ENCODE results near the gene SLC25A21. TPM values are rescaled to one million over a fixed set of nuclear protein-coding genes. Genes with fewer than 3 reads are reported as not detected.
"Not testable (repeated sequence)": the region's sequence is repeated elsewhere in the genome, so short reads cannot be mapped to it uniquely, and the experiment has no call there.

The SLC25A21 gene
- total RNA-seq, 1 experiment from 2014 or later = 7.1 TPM

- not testable (repeated sequence) for H2BK120ac ChIP-seq (ENCODE audit: low read depth, low read length, poor library complexity, severe bottlenecking); H3K23ac ChIP-seq (ENCODE audit: insufficient read length, low read depth, low read length); H4K8ac ChIP-seq (replicated peaks; ENCODE audit: insufficient read length, low read depth, low read length); DNase-seq; H2BK5ac ChIP-seq (ENCODE audit: insufficient read length, low read length); H3K27ac Mint-ChIP-seq; H4K5ac ChIP-seq (ENCODE audit: insufficient read length, low read depth, low read length); H4K91ac ChIP-seq (ENCODE audit: insufficient read length, low read depth, low read length); H3K14ac ChIP-seq (ENCODE audit: insufficient read depth, low read length); H3K56ac ChIP-seq (ENCODE audit: insufficient read length, low read depth, low read length); H2BK20ac ChIP-seq (ENCODE audit: low read depth, low read length, poor library complexity, severe bottlenecking); H2BK12ac ChIP-seq (ENCODE audit: insufficient read length, low read depth, low read length); H2BK15ac ChIP-seq (ENCODE audit: low read depth, low read length); H2AK5ac ChIP-seq (ENCODE audit: insufficient read length, low read length); H3K4me2 ChIP-seq (ENCODE audit: insufficient read depth, insufficient read length, low read length); H3K27me3 Mint-ChIP-seq (ENCODE audit: low read depth); H4K20me1 ChIP-seq (ENCODE audit: control insufficient read depth, insufficient read depth, insufficient read length); H3K9ac ChIP-seq (ENCODE audit: extremely low read depth, insufficient read length, low read length); H3T11ph ChIP-seq (ENCODE audit: low read length); H3K27ac ChIP-seq (ENCODE audit: insufficient read length, low read depth, low read length); H3K18ac ChIP-seq (ENCODE audit: insufficient read length, low read depth, low read length); H3K79me1 ChIP-seq (ENCODE audit: insufficient read depth, low read depth, low read length, poor library complexity, severe bottlenecking); H3K4ac ChIP-seq (ENCODE audit: low read depth, low read length); H3K4me3 Mint-ChIP-seq; H3K79me2 ChIP-seq (ENCODE audit: insufficient read depth, low read length); H3K23me2 ChIP-seq (ENCODE audit: insufficient read length, low read depth, low read length, poor library complexity, severe bottlenecking); H2AFZ ChIP-seq (ENCODE audit: low read length); H3K4me1 ChIP-seq (ENCODE audit: insufficient read depth, low read length); H3K27me3 ChIP-seq (ENCODE audit: insufficient read depth, low read length)
- H3K9me3 ChIP-seq (ENCODE audit: control insufficient read depth, low read depth, low read length) = peaks cover 12% of the 10 kb centered on the region
- no CpG with 5 or more reads among the region's 7 CpGs for WGBS (ENCODE audit: extremely low coverage, insufficient read length, low lambda C conversion rate)
- Mint-ChIP-seq H3K4me1 (peaks cover 11 to 13% of the 10 kb centered on the region in 2 experiments), H3K9me3 (peaks cover 45 to 50% of the 10 kb centered on the region in 2 experiments), H3K36me3 (ENCODE audit: insufficient read depth in 1 of 3, low read depth in 3 of 3) (peaks cover 45 to 51% (median 46%) of the 10 kb centered on the region in 3 experiments)
Observed at GRCh38 chr14:37205623-37206605, 33.5 kb upstream of the SLC25A21 start.

Measured in H9 (cell line).